Gastroesophageal sphincter (tissue), 4 donors: ENCODE results near the gene USP9X. TPM values are rescaled to one million over a fixed set of nuclear protein-coding genes. Genes with fewer than 3 reads are reported as not detected.
"Not testable (repeated sequence)": the region's sequence is repeated elsewhere in the genome, so short reads cannot be mapped to it uniquely, and the experiment has no call there.

Experiments used
- ATAC-seq: fragments of 150-250 bp; one replicate; pipeline ENCODE4 v1.9.1; 2016; ENCODE audit warnings: mild to moderate bottlenecking, moderate library complexity
- H3K27ac ChIP-seq, 4 donors: fragments of 200-600 bp; sonication (generic) in 3 of 4; 1 replicate in 3 of 4; 2 replicates in 1 of 4; pipeline ENCODE4 v1.5.1; 2016 to 2019
- H3K27me3 ChIP-seq: fragments of 200-600 bp; sonication (generic); one replicate; pipeline ENCODE4 v1.5.1; 2019
- H3K36me3 ChIP-seq, 2 donors: fragments of 200-600 bp; sonication (generic); one replicate each; pipeline ENCODE4 v1.5.1; 2019; ENCODE audit warnings: control low read depth in 1 of 2
- H3K4me1 ChIP-seq, 3 donors: fragments of 200-600 bp; sonication (generic); 1 replicate in 2 of 3; 2 replicates in 1 of 3; pipeline ENCODE4 v1.5.1; 2016 to 2019; ENCODE audit warnings: control low read depth in 2 of 3
- H3K4me3 ChIP-seq, 2 donors: fragments of 200-600 bp; sonication (generic); one replicate each; pipeline ENCODE4 v1.5.1; 2019; ENCODE audit warnings: mild to moderate bottlenecking in 1 of 2, moderate library complexity in 1 of 2
- H3K9me3 ChIP-seq, 3 donors: fragments of 200-600 bp; sonication (generic); one replicate each; pipeline ENCODE4 v1.5.1; 2017 to 2019; ENCODE audit warnings: control low read depth in 2 of 3
- CTCF ChIP-seq, 4 experiments: fragments of 200-600 bp in 2 of 4; fragments of 450-650 bp in 2 of 4; sonication (generic) in 1 of 4; IDR thresholded peaks; one replicate each; pipeline ENCODE4 v1.5.1; 2017 to 2019; ENCODE audit warnings: antibody characterized with exemption in 4 of 4, mild to moderate bottlenecking in 2 of 4, moderate library complexity in 2 of 4
- EP300 ChIP-seq: sonication (generic); formaldehyde crosslinking; IDR thresholded peaks from one replicate; pipeline ENCODE4 v1.6.1; 2017; ENCODE audit warnings: antibody characterized with exemption, mild to moderate bottlenecking
- POLR2A ChIP-seq, 2 donors: fragments of 450-650 bp; IDR thresholded peaks; one replicate each; pipeline ENCODE4 v1.6.1; 2017; ENCODE audit warnings: antibody characterized with exemption in 2 of 2, mild to moderate bottlenecking in 2 of 2, moderate library complexity in 1 of 2
- POLR2AphosphoS5 ChIP-seq: sonication (generic); formaldehyde crosslinking; IDR thresholded peaks from one replicate; pipeline ENCODE4 v1.6.1; 2017; ENCODE audit warnings: antibody characterized with exemption
- WGBS, 2 donors: methylation state at CpG; one replicate each; pipeline ENCODE4 v1.1.5; 2018; ENCODE audit warnings: low coverage in 1 of 2; 5-methylcytosine and 5-hydroxymethylcytosine counted together
- total RNA-seq, 4 donors: library from RNA; depleted of rRNA; stranded (reverse); fragments of >200 nt; gene quantifications; one replicate each; pipeline ENCODE4 v1.1.0, GENCODE V29; 2016

USP9X gene
- total RNA-seq, 4 donors from 2014 or later = 113 to 141 (median 130) TPM

- Histone ChIP-seq H3K4me1 (no peaks in the 10 kb centered on the region), H3K36me3 (peaks cover 0 to 55% of the 10 kb centered on the region in 2 donors), H3K4me3 (no peak overlapping the region), H3K27ac (no peak overlapping the region), H3K27me3 (no peaks in the 10 kb centered on the region), H3K9me3 (no peaks in the 10 kb centered on the region)
- ATAC-seq = no peak
- 83 to 100% methylated on average over 1 of the region's 1 CpG for WGBS, 2 donors
- TF ChIP-seq POLR2AphosphoS5 (no peak), CTCF (IDR thresholded peaks at IDR 0.05) (no peak), EP300 (no peak), POLR2A (IDR thresholded peaks at IDR 0.05) (no peak)
These were observed 113.2 kb downstream of the USP9X start for GRCh38 chrX:41198410-41198809.

- H3K4me3 ChIP-seq = no peak overlapping the region
- 83 to 94% methylated on average over 6 of the region's 7 CpGs for WGBS, 2 donors
- H3K36me3 ChIP-seq = peaks cover 0 to 63% of the 10 kb centered on the region in 2 donors
- no peak for ATAC-seq
- H3K27me3 ChIP-seq = no peaks in the 10 kb centered on the region
- no peaks in the 10 kb centered on the region for H3K9me3 ChIP-seq
- no peak overlapping the region for H3K27ac ChIP-seq
- H3K4me1 ChIP-seq = no peaks in the 10 kb centered on the region
- TF ChIP-seq EP300 = no peak
- no peak for TF ChIP-seq CTCF (IDR thresholded peaks at IDR 0.05)
- TF ChIP-seq POLR2A (IDR thresholded peaks at IDR 0.05) = no peak
- no peak for TF ChIP-seq POLR2AphosphoS5
These were observed 115.5 kb downstream of the USP9X start for GRCh38 chrX:41200785-41201184.

- H3K36me3 ChIP-seq = peaks cover 0 to 70% of the 10 kb centered on the region in 2 donors
- peaks cover 0 to 2% (median 0%) of the 10 kb centered on the region in 3 donors for H3K9me3 ChIP-seq
- no peaks in the 10 kb centered on the region for H3K27me3 ChIP-seq
- H3K4me1 ChIP-seq = no peaks in the 10 kb centered on the region
- ATAC-seq = no peak
- no peak overlapping the region for H3K4me3 ChIP-seq
- no peak overlapping the region for H3K27ac ChIP-seq
- TF ChIP-seq POLR2A (IDR thresholded peaks at IDR 0.05) (no peak), CTCF (IDR thresholded peaks at IDR 0.05) (no peak)
- WGBS, 2 donors = 100% methylated on average over 1 of the region's 1 CpG
These were observed 124.6 kb downstream of the USP9X start for GRCh38 chrX:41209853-41210252.

GRCh38 chrX:41224605-41225004 lies 139.4 kb downstream of the USP9X start:
- Histone ChIP-seq H3K27ac (no peak overlapping the region), H3K9me3 (no peaks in the 10 kb centered on the region), H3K27me3 (no peaks in the 10 kb centered on the region), H3K36me3 (peaks cover 0 to 62% of the 10 kb centered on the region in 2 donors), H3K4me3 (no peak overlapping the region), H3K4me1 (no peaks in the 10 kb centered on the region)
- 84 to 90% methylated on average over 3 to 5 of the region's 5 CpGs for WGBS, 2 donors
- ATAC-seq = no peak
- TF ChIP-seq EP300 = no peak
- TF ChIP-seq POLR2AphosphoS5 = no peak
- TF ChIP-seq CTCF (IDR thresholded peaks at IDR 0.05) = no peak
- no peak for TF ChIP-seq POLR2A (IDR thresholded peaks at IDR 0.05)

- TF ChIP-seq POLR2A (IDR thresholded peaks at IDR 0.05) (no peak), EP300 (no peak), POLR2AphosphoS5 (no peak), CTCF (IDR thresholded peaks at IDR 0.05) (no peak)
- H3K4me1 ChIP-seq = no peaks in the 10 kb centered on the region
- H3K36me3 ChIP-seq = peaks cover 0 to 41% of the 10 kb centered on the region in 2 donors
- H3K4me3 ChIP-seq = no peak overlapping the region
- no peak for ATAC-seq
- no peak overlapping the region for H3K27ac ChIP-seq
- H3K9me3 ChIP-seq = no peaks in the 10 kb centered on the region
- H3K27me3 ChIP-seq = no peaks in the 10 kb centered on the region
These were observed 148.7 kb downstream of the USP9X start for GRCh38 chrX:41233988-41234387.

GRCh38 chrX:41234471-41234870 lies 149.2 kb downstream of the USP9X start:
- not testable (repeated sequence) for H3K27ac ChIP-seq, H3K4me1 ChIP-seq, H3K9me3 ChIP-seq, H3K27me3 ChIP-seq, ATAC-seq, H3K4me3 ChIP-seq
- H3K36me3 ChIP-seq = peaks cover 0 to 37% of the 10 kb centered on the region in 2 donors
- 92 to 93% methylated on average over 5 to 7 of the region's 13 CpGs for WGBS, 2 donors
